Eye (tissue), 1 donor: Measurements from ENCODE around the gene RNU1-2.
"Not testable (repeated sequence)": the region's sequence is repeated elsewhere in the genome, so short reads cannot be mapped to it uniquely, and the experiment has no call there.

ENCODE experiments used
- DNase-seq: peaks from one replicate; pipeline ENCODE4 v3.0.0-alpha.2; 2015

The RNU1-2 gene

DNA sequence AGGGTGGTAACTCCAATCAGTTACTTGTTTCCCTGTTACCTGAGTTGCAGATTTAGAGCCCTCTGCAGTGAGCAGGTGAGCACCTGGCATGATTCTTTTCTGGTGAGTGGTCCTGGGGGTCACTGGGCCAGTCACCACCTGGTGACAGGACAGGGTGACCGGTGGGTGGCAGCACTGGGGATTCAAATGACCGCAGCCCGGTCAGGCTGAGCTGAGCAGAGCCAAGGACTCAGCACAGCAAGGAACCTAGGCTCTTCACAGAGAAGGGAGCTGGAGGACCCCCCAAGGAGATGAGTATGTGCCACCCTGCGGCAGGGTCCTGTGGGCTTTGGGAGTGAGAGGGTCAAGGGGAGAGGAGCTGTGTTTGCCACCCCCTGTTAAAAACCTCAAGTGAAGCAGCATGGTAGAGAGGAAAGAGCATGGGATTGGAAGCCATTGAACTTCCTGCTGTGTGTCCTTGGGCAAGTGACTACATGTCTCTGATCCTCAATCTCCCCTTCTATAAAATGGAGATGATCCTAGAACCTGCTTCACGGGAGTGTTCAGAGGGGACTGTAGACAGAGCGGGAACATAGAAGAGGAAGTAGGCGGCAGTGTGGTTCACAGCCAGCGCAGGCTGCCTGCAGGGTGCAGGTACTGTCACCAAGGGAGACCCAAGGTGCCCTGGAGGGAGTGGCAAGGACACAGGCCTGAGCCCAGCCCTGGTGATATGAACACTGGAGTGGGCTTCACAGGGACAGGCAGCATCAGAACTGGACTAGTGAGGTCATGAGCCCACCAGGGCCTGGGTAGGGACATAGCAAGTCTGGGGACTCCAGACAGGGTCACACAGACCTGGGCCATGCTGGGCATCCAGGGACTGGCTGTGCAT is 16.3 kb downstream of the RNU1-2 start:
- peak; percentile 28 for DNase-seq

DNA sequence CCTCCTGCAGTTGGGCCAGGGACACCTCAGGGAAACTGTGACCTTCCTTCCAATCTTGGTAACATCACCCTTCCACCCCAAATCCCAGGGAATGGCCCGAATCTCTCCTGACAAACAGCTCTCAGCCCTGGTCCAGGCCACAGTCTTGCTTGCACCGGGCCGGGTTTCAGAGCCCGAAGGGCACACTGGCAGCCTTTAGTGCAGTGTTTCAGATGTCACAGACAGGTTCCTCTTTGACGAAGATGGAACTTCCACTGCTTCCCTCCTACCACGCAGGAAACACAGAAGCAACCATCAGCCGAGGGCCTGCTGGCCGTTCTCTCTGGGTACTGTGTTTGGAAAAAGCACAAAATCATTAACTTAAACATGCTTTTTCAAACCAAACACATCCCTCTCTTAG is 17.0 kb downstream of the RNU1-2 start:
- not testable (repeated sequence) for DNase-seq

DNA sequence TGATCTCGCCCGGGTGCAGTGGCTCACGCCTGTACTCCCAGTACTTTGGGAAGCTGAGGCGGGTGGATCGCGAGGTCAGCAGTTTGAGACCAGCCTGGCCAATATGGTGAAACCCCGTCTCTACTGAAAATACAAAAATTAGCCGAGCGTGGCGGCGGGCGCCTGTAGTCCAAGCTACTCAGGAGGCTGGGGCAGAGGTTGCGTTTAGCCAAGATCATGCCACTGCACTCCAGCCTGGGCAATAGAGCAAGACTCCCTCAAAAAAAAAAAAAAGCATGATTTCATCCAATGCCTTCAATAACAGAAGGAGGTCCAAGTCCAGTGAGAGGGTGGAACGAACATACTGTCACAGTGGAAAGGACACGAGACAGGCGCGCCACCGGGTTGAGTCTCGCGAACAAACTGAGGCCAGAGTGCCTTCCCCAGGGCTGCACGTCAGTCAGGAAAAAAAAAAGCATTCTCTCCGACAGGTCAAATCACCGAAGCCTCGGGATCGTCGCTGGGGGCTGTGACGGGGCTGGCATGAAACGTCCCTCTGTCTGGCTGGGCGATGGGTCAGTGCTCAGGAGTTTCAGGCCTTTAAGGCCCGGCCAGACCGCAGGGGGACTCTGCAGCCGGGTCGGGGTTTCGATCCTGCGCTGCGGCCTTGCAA is 17.5 kb downstream of the RNU1-2 start:
- DNase-seq, result peak; percentile 29

DNA sequence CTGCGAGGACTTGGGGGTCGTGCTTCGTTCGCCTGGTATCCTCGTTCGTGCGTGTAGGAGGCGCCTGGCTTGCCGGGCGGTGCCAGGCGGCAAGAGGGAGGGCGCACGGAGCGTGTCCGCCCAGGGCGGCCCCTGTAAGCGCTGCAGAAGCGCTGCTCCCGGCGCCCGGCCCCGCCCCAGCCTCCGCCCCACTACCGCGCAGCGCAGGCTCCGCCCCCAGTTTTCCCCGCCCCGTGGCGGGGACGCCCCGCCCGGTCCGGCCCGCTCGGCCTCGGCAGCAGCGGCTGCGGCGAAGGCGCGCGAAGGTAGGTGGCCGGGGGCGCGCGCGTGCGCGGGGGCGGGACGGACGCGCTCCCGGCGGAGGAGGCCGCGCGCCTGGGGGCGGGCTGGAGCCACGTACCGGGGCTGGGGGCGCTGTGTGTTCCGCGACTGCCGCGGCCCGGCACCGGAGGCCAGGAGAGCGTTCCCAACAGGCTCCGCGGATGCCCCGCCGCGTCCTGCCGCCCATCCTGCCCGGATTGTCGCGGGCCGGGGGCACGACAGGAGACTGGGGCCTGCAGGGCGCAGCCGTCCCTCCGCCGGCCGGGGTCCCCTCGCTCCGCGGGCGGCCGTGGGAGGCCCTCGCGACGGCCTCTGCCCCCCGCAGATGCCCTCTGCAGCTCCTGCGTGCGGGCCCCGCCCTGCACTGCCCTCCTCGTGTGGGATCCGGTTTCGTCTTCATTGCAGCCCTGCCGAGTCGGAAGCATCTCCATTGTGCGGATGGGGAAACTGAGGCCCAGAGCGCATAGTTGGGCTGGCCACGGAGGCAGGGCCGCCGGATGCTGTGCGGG is 18.3 kb downstream of the RNU1-2 start:
- DNase-seq, result peak; percentile 99

DNA sequence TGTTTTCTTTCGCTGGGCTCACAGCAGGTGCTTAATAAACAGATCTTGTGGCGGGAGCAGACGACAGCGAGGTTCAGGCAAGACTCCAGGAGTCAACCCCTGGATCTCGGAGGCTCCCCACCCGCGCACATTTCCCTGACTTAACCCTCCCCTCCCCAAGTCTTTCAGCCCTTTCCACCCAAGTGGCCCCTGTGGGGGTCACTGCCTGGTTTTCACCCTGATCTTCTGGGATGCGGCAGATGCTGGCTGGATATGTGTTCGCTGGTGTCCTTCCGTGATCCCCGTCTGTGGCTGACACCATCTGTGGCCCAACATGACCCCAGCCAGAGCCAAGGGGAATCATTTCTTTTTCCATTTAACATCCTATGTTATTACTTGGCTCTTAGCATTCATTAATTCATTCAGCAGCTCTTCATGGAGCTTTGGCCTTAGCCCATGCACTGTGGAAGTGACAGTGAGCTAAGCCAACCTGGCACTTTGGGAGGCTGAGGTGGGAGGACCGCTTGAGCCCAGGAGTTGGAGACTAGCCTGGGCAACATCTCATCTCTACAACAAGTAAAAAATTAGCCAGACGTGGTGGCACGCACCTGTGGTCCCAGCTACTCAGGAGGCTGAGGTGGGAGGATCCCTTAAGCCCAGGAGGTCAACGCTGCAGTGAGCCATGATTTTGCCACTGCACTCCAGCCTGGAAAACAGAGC is 19.3 kb downstream of the RNU1-2 start:
- DNase-seq, result peak; percentile 72

DNA sequence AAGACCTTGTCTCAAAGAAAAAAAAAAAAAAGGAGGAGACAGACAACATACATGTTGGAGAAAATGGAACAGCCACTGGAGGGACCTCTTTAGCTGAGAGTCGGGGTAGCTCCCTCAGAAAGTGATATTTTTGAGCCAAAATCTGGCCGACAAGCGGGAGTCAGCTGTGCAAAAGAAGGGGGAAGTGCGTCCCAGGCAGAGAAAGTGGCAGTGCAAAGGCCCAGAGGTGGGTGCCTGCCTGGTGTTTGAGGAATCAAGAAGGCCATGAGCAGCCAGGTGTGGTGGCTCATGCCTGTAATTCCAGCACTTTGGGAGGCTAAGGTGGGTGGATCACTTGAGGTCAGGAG is 19.8 kb downstream of the RNU1-2 start:
- DNase-seq, result peak; percentile 67

DNA sequence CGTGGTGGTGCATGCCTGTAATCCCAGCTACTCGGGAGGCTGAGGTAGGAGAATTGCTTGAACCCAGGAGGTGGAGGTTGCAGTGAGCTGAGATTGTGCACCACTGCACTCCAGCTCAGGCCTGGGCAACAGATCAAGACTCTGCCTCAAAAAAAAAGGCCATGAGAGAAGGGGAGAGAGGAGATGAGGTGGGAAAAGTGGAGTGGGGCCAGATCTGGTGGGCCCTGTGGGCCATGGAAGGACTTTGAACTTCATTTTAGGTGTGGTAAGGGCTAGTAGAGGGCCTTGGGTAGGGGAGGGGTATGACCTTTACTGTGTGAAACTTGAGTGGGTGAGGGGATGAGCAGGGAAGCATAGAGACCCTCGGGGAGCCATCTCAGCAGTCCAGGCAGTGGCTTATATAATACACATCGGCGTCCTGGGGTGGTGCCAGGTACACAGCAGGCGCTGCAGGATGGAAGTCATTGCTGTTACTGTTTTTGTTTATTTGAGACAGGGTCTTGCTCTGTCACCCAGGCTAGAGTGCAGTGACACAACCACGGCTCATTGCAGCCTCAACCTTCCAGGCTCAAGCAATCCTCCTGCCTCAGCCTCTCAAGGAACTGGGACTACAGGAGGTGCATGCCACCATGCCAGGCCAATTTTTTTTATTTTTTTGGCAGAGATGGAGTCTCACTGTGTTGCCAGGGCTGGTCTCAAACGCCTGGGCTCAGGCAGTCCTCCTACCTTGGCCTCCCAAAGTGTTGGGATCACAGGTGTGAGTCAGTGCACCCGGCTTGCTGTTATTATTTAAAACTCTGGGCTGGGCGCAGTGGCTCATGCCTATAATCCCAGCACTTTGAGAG is 20.5 kb downstream of the RNU1-2 start:
- DNase-seq, result not testable (repeated sequence)

DNA sequence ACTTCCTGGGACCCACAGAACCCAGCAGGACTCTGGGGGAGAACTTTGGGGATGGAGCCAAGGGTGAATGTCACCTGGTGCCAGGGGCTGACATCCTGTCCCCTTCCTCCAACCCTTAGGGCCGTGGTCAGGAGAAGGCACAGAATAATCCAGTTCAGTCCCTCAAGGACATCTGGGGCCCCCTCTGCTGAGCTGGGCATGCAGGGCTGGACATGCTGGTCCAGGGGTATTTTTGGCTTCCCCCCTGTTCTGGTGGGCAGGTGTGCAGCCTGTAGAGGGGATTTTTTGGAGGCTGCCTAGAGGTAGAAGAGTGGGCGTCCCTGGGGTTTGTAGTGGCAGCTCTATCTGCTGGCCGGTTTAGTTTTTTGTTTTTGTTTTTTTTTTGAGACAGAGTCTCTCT is 22.6 kb downstream of the RNU1-2 start:
- DNase-seq, result no peak

DNA sequence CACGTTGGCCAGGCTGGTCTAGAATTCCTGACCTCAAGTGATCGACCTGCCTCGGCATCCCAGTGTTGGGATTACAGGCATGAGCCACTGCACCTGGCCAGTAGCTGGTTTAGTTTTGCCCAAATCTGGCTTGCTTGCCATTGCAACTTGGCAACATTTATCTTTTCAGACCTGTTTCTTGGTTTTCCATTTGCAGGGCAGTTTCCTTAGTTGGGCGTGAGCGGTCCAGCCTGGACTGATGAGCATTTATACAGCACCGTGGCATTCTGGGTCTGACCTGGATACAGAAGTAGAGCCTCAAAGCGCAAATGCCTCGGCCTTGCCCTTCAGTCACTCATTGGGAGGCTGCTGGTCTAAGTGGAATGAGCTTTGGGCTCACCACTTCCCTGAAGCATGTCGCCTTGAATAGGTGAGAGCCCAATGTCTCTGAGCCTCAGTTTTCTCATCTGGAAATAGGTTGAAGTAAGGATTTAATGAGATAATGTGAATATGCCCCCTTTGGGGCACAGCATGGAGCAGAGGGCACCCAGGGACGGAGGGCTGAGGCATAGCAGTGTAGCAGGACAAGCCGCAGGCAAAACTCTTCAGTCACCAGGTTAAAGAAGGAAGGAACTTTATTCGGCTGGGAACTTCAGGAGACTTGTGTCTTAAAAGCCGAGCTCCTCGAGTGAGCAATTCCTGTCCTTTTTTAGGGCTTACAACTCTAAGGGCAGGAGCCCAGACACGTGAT is 23.3 kb downstream of the RNU1-2 start:
- DNase-seq, result not testable (repeated sequence)

DNA sequence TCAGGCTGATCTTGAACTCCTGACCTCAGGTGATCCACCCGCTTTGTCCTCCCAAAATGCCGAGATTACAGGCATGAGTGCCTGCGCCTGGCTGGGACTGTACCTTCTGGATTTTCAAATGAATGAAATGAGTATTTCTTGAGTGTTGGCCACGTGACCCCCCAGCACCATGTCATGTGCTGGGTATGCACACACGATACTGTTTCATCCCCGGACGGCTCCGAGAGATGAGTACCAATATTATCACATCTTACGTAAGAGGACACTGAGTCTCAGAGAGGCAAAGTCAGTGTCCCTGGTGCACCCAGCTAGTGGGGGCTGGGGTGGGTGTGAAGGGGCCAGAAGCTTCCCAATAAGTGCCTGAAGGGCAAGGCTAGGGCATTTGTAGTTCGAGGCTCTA is 25.2 kb downstream of the RNU1-2 start:
- DNase-seq, result no peak

DNA sequence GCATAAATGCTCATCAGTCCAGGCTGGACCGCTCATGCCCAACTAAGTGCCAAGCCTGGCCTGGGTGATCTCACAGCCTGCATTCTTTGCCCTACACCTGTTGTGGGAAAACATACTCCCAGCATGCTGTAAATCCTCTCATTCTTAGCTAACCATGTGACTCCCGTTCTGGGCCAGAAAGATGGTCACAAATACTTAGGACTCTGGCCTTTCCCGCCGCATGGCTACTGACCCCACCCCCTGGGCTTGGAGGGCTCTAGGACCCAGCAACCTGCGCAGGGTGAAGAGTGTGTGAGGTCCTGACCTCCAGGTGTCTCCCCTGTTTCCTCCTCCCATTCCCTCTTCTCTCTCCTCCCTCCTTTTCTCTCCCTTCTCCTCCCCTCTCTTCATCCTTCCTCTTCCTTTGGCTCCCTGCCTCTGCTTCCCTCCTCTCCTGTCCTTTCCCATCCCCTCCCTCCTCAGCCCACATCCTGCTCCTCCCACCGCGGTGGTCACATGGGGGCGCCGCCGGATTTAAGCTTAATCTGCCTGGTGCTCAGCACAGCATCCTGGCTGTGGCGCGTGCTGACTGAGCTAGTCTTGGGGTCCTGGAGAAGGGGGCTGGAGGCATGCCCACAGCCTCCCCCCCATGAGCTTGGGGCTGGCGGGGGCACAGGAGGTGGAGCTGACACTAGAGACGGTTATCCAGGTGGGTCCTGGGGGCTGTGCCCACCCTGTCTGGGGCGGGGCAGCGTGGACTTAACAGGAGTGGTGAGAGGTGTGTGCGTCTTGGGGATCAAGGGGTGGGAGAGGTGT is 25.8 kb downstream of the RNU1-2 start, which contains the start of gene CROCC:
Gene CROCC (plus strand): TSS at position 541 of the 795 bp plus-strand sequence. CDS start 88 bp downstream, at position 629.
- peak; percentile 97 for DNase-seq

DNA sequence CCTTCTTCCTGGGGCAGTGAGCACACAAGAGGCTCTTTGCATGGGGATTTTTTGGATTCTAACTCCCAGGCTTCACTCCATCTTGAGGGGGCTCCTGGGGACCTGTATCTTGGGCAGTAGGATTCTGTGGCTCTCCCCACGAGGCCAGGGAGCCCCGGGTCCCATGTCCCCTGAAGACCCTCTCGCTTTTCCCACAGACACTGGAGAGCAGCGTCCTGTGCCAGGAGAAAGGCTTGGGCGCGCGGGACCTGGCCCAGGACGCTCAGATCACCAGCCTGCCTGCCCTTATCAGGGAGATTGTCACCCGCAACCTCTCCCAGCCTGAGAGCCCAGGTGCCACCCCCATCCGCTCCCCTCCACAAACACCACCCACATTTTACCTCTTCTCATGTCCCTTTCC is 26.7 kb downstream of the RNU1-2 start:
- no peak for DNase-seq

DNA sequence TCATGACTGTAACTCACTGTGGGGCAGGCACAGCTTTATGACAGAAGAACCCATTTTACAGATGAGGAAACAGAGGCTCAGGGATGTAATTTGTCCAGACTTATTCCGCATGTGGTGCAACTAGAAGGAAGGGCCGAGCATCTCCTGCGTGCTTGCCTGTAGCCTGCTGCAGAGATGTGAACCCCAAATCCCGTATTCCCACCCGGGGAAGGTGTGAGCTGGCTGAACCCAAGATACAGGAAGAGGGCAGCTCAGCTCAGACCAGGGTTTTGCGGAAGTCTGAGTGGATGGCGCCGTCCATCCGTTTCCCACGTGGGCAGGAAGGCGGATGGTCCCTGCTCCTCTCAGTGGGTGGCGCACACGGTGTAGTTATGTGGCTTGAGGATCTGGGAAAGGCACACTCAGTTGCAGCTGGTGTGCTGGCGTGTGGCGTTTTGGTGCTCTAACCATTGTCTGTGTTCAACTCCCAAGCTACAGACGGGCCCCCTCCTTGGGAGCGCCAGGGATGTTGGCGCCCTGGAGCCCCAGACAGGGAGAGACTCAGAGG is 27.2 kb downstream of the RNU1-2 start:
- peak; percentile 55 for DNase-seq

DNA sequence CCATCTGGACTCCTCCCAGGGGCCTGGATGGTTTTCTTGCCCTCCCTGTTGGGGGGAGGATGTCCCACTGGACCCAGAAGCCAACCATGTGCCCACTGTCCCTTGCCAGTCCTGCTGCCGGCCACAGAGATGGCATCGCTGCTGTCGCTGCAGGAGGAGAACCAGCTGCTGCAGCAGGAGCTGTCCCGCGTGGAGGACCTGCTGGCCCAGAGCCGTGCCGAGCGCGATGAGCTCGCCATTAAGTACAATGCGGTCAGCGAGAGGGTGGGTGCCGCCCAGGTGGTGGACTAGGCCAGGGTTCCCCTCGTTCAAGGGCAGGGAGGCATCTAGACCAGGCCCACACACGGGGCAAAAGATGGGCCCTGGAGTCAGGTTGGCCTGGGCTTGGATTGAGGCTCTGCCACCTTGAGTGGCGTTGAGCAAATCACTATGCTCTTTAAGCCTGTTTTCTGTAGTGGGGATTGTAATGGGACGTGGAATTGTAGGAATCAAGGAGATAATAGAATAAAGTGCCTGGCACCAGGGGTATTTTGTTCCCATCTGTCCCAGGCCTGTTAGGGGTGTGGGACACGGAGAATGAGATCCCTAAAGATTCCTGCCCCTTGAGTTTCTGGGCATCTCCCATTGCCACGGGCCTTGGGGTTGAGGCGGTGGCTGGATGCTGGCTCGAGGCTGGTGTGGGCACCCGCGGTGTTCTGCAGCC is 28.6 kb downstream of the RNU1-2 start:
- no peak for DNase-seq

DNA sequence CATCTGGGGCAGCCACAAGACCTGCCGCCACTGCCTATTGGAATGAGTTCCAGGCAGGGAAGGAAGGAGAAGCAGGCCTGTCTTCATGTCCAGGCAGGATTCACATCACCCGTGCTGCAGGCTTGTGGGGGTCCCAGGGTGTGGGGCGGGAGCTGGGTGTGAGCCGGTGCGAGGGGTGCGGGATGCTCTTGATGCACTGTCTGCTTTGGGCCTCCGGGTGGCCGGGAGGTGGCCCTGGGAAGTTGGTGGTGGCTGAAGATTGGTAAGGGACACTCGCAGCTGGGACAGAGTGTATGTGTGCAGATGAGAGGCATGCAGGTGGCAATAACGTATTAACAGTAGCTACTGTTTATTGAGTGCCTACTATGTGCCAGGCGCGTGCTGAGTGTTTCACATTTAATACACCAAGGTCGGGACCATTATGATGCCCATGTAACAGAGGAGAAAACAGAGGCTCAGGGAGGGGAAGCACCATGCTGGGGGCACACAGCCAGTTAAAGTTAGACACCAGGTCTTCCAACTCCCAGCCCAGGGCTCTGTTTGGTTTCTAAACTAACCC is 29.2 kb downstream of the RNU1-2 start:
- DNase-seq, result no peak

DNA sequence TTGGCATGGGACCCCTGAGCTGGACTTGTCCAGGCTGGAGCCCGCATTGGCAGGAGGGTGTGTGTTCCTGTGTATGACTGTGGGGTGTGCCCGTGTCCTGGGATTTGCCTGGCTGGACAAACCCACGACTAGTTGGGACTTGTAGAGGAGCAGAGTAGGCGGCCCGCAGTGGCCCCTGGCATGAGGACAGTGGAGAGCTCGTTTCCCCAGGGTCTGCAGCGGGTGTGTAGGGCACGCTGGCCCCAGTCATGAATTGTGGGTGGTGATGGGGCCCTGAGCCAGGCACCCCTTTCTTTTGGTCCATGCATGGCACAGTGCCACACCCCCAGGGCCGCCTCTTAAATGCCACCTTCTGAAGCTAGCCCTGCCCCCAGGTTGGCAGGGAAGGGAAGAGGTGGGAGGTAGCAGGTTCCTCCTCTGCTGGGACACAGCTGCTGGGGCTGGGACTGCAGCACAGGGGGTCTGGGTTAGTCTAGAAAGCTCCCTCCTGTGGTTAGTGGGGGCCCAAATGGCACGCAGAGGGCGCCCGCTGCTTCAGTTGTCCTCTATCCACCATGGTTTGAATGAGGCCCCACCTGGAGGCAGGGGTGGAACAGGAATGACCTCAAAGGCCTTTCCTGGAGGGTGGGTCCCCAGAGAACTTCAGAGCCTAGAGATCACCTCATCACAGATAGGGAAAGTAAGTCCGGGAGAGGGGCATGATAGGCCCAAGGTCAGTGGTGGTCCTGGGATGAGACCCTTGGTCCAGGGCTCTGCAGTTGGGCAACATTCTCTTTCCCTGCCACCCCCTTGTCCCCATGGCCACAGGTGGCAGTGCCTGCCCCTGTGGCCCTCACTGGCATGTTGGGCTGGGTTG is 30.1 kb downstream of the RNU1-2 start:
- DNase-seq, result no peak

DNA sequence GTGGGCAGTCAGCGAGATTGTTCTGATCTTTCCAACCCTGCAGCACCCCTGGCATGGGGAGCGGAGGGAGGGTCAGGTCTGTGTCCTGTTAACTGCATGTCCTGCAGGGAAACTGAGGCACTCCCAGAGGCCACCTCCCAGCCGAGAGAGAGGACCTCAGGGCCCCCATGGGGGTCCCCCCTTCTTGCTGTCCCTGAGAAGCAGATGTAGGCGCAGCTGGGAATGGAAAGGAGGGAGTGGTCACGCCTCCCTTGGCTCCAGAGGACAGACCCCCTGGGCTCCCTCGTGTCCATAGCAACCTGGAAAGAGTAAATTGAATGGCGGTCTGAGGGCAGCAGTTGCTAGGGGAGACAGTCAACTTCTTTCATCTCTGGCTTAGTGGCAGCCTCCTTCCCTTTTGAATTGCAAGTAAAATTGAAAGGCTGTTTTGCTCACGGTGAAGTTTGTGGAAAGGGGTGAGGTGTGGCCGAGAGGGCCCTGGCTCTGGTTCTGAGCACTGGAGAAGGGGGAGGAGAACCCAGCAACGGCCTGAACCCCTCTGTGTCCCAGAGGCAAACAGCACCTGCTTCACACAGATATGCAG is 30.8 kb downstream of the RNU1-2 start:
- DNase-seq, result peak; percentile 96
